Measurements from ENCODE around the gene UBE2E1. TPM values are rescaled to one million over a fixed set of nuclear protein-coding genes. Genes with fewer than 3 reads are reported as not detected.
A peak's percentile ranks its signal among the peaks of the same experiment; 100 is the strongest.

The UBE2E1 gene
- total and polyA plus RNA-seq, 2 donors (not counting 1 experiment from before 2014, with no cell fraction given): 46.7 to 63.7 TPM

- Histone ChIP-seq H3K36me3 (replicated peaks in 1 of 2; ENCODE audit: control extremely low read depth in 1 of 2, control insufficient read depth in 1 of 2, extremely low read depth in 1 of 2, insufficient read depth in 2 of 2, low read length in 1 of 2) (peaks cover 2 to 8% of the 10 kb centered on the region in 2 experiments), H2AFZ (ENCODE audit: insufficient read depth, low read depth, low read length, poor library complexity, severe bottlenecking) (no peak overlapping the region), H3K9ac (ENCODE audit: low read length) (no peak overlapping the region), H3K27me3 (replicated peaks in 1 of 4; ENCODE audit: control extremely low read depth in 1 of 4, control insufficient read depth in 3 of 4, insufficient read depth in 4 of 4, low read length in 3 of 4) (no peaks in the 10 kb centered on the region), H3K4me3 (ENCODE audit: control extremely low read depth in 1 of 5, extremely low read depth in 1 of 5, insufficient read depth in 1 of 5, low read depth in 2 of 5, low read length in 4 of 5) (no peak overlapping the region), H3K4me1 (ENCODE audit: control insufficient read depth in 2 of 2, insufficient read depth in 2 of 2, low read length in 2 of 2) (peaks cover 36 to 40% of the 10 kb centered on the region in 2 donors), H3K4me2 (replicated peaks; ENCODE audit: low read depth, low read length, poor library complexity, severe bottlenecking) (peak overlapping the region; percentile 61), H3K9me3 (ENCODE audit: control extremely low read depth in 1 of 3, control insufficient read depth in 2 of 3, insufficient read depth in 1 of 3, low read length in 2 of 3) (peaks cover 0 to 10% (median 0%) of the 10 kb centered on the region in 3 donors), H3K27ac (ENCODE audit: low read length in 2 of 2) (peak overlapping the region in 1 of 2 donors; percentile 73), H3K79me2 (ENCODE audit: control insufficient read depth, insufficient read depth, low read length) (peaks cover 67% of the 10 kb centered on the region), H4K20me1 (ENCODE audit: control insufficient read depth, insufficient read depth, low read length, poor library complexity, severe bottlenecking) (peaks cover 78% of the 10 kb centered on the region)
- 100% methylated on average over 2 of the region's 3 CpGs for WGBS (ENCODE audit: insufficient coverage)
- no peak overlapping the region for H3K4me3 Mint-ChIP-seq
- ChIA-PET POLR2A (no interaction called here), CTCF (no interaction called here)
- ATAC-seq (ENCODE audit: low read depth): no peak
- H3K9me3 Mint-ChIP-seq (ENCODE audit: insufficient read depth): no peaks in the 10 kb centered on the region
- no peak for DNase-seq
- H3K27ac Mint-ChIP-seq: no peak overlapping the region
- intact Hi-C loops (cut with micrococcal nuclease): loop anchor here (2.0 to 5.0 kb wide), 4 partner anchors 19 to 94 kb away; partner anchors contain the start of genes NKIRAS1 and RPL15
- TF ChIP-seq CTCF (IDR thresholded peaks at IDR 0.05) (no peak), EZH2 (IDR thresholded peaks at IDR 0.05; ENCODE audit: borderline replicate concordance, insufficient read depth, low read depth, low read length, poor library complexity, severe bottlenecking) (no peak)
- H3K4me1 Mint-ChIP-seq: peaks cover 43% of the 10 kb centered on the region
- no peaks in the 10 kb centered on the region for H3K27me3 Mint-ChIP-seq
These were observed 50.5 kb downstream of the UBE2E1 start for GRCh38 chr3:23856286-23856685.

- intact Hi-C loops (cut with micrococcal nuclease): loop anchor here (5.0 kb wide), 1 partner anchor 97 kb away; no protein-coding TSS in a partner anchor
- Mint-ChIP-seq H3K4me1 (peaks cover 54% of the 10 kb centered on the region), H3K27ac (peak overlapping the region; percentile 27), H3K9me3 (ENCODE audit: insufficient read depth) (no peaks in the 10 kb centered on the region), H3K4me3 (no peak overlapping the region), H3K27me3 (no peaks in the 10 kb centered on the region)
- Histone ChIP-seq H3K4me2 (replicated peaks; ENCODE audit: low read depth, low read length, poor library complexity, severe bottlenecking) (no peak overlapping the region), H3K4me1 (ENCODE audit: control insufficient read depth in 2 of 2, insufficient read depth in 2 of 2, low read length in 2 of 2) (peaks cover 36 to 40% of the 10 kb centered on the region in 2 donors), H4K20me1 (ENCODE audit: control insufficient read depth, insufficient read depth, low read length, poor library complexity, severe bottlenecking) (peaks cover 64% of the 10 kb centered on the region), H2AFZ (ENCODE audit: insufficient read depth, low read depth, low read length, poor library complexity, severe bottlenecking) (no peak overlapping the region), H3K4me3 (ENCODE audit: control extremely low read depth in 1 of 5, extremely low read depth in 1 of 5, insufficient read depth in 1 of 5, low read depth in 2 of 5, low read length in 4 of 5) (no peak overlapping the region), H3K9me3 (ENCODE audit: control extremely low read depth in 1 of 3, control insufficient read depth in 2 of 3, insufficient read depth in 1 of 3, low read length in 2 of 3) (peaks cover 0 to 4% (median 0%) of the 10 kb centered on the region in 3 donors), H3K36me3 (replicated peaks in 1 of 2; ENCODE audit: control extremely low read depth in 1 of 2, control insufficient read depth in 1 of 2, extremely low read depth in 1 of 2, insufficient read depth in 2 of 2, low read length in 1 of 2) (peaks cover 4 to 7% of the 10 kb centered on the region in 2 experiments), H3K79me2 (ENCODE audit: control insufficient read depth, insufficient read depth, low read length) (peaks cover 68% of the 10 kb centered on the region), H3K27me3 (replicated peaks in 1 of 4; ENCODE audit: control extremely low read depth in 1 of 4, control insufficient read depth in 3 of 4, insufficient read depth in 4 of 4, low read length in 3 of 4) (no peaks in the 10 kb centered on the region), H3K27ac (ENCODE audit: low read length in 2 of 2) (no peak overlapping the region), H3K9ac (ENCODE audit: low read length) (no peak overlapping the region)
- DNase-seq: no peak
- no peak for ATAC-seq (ENCODE audit: low read depth)
- POLR2A ChIA-PET: no interaction called here
- CTCF ChIA-PET: interaction anchor here (1.1 to 1.8 kb wide), 3 partner anchors 23 to 58 kb away, joined by 3 to 5 read pairs (median 3); partner anchors contain the start of genes NKIRAS1 and RPL15
- no CpG with 5 or more reads among the region's 1 CpG for WGBS (ENCODE audit: insufficient coverage)
- TF ChIP-seq EZH2 (IDR thresholded peaks at IDR 0.05; ENCODE audit: borderline replicate concordance, insufficient read depth, low read depth, low read length, poor library complexity, severe bottlenecking) (no peak), CTCF (IDR thresholded peaks at IDR 0.05) (no peak)
These were observed 53.4 kb downstream of the UBE2E1 start for GRCh38 chr3:23859012-23859743.

Measured in B cell (primary cell).